HepG2 (cell line): ENCODE measurements around the gene IL17RC. TPM values are rescaled to one million over a fixed set of nuclear protein-coding genes. Genes with fewer than 3 reads are reported as not detected.

Experiments used
- CEBPZ ChIP-seq: IDR thresholded peaks from 2 replicates; pipeline ENCODE4 v1.6.1; 2012; ENCODE audit warnings: low read length, improper control_type of control experiment
- CREBL2 ChIP-seq: sonication (generic); formaldehyde crosslinking; IDR thresholded peaks from 2 replicates; pipeline ENCODE4 v1.8.1; 2023; ENCODE audit warnings: missing genetic modification reagents, mild to moderate bottlenecking, borderline replicate concordance
- ERF ChIP-seq: IDR thresholded peaks from 2 replicates; pipeline ENCODE4 v1.6.1; 2018; ENCODE audit warnings: missing biosample characterization, missing genetic modification reagents
- MIER2 ChIP-seq: IDR thresholded peaks from 2 replicates; pipeline ENCODE4 v1.6.1; 2016; ENCODE audit warnings: missing biosample characterization, missing genetic modification reagents
- PREB ChIP-seq: sonication (generic); formaldehyde crosslinking; IDR thresholded peaks from 2 replicates; pipeline ENCODE4 v1.4.0; 2020; ENCODE audit warnings: missing genetic modification reagents
- SNAPC5 ChIP-seq: sonication (generic); formaldehyde crosslinking; IDR thresholded peaks from 2 replicates; pipeline ENCODE4 v1.8.1; 2023; ENCODE audit warnings: mild to moderate bottlenecking, missing genetic modification reagents, borderline replicate concordance
- ZMYM2 ChIP-seq: sonication (generic); formaldehyde crosslinking; IDR thresholded peaks from 2 replicates; pipeline ENCODE4 v1.8.0; 2022; ENCODE audit warnings: mild to moderate bottlenecking, missing genetic modification reagents
- ZNF646 ChIP-seq: sonication (generic); formaldehyde crosslinking; IDR thresholded peaks from 2 replicates; pipeline ENCODE4 v1.9.0; 2021; ENCODE audit warnings: mild to moderate bottlenecking, missing genetic modification reagents
- ZNF770 ChIP-seq: sonication (generic); formaldehyde crosslinking; IDR thresholded peaks from 2 replicates; pipeline ENCODE4 v1.5.0; 2020; ENCODE audit warnings: mild to moderate bottlenecking, missing genetic modification reagents
- polyA plus RNA-seq, 8 experiments: library from polyadenylated mRNA; depleted of rRNA in 3 of 8; stranded (reverse) in 7 of 8; unstranded in 1 of 8; fragments of >200 nt; fragmentation: Illumina TruSeq in 4 of 8; extraction: Trizol in 4 of 8; gene quantifications; 2 replicates each; pipeline versions ENCODE4 v1.2.1 to v1.2.3, GENCODE V29; 2011 to 2016; ENCODE audit warnings: low read depth in 4 of 8, missing spikeins in 1 of 8, mixed read lengths in 1 of 8; ENCODE audit not compliant: insufficient read depth in 1 of 8
- total RNA-seq, 5 experiments: library from RNA; depleted of rRNA; stranded (reverse); fragments of >200 nt; fragmentation: Illumina TruSeq; extraction: Trizol; gene quantifications; 2 replicates each; pipeline ENCODE4 v1.2.3, GENCODE V29; 2016; ENCODE audit warnings: low read depth in 1 of 5

Gene IL17RC
- total and polyA plus RNA-seq, 2 of the 13 experiments (the other 11 are each of a cell fraction or from before 2014, with no cell fraction given) = 20.7 to 24.0 TPM

- TF ChIP-seq ZMYM2 (CRISPR knock-in tag) = peak; percentile 82; the same call in 1 of the 2 replicates
- peak; percentile 36 for TF ChIP-seq ZNF770 (CRISPR knock-in tag)
- TF ChIP-seq ZNF646 = 0 out of 2 replicates have a peak, but pooled peaks have one; percentile 15
- no peak for TF ChIP-seq SNAPC5 (CRISPR knock-in tag)
- no peak for TF ChIP-seq PREB (CRISPR knock-in tag)
- no peak for TF ChIP-seq CEBPZ
- TF ChIP-seq ERF (CRISPR knock-in tag) = peak; percentile 78
- TF ChIP-seq MIER2 = no peak
- TF ChIP-seq CREBL2 (CRISPR knock-in tag) = peak; percentile 32; the same call in 1 of the 2 replicates
Measured at GRCh38 chr3:9890249-9891071, 26.4 kb upstream of the IL17RC start, which contains the start of gene JAGN1 (continued).
